H1 (cell line): ENCODE results near the gene PRKAB1. TPM values are rescaled to one million over a fixed set of nuclear protein-coding genes. Genes with fewer than 3 reads are reported as not detected.

ENCODE experiments used
- CTCF ChIA-PET: fragments of 300-600 bp; sonication (Branson Sonifier 250); formaldehyde crosslinking; loops from one replicate; lab custom pipeline; 2021; ENCODE audit not compliant: partially characterized antibody; lab: Charles Lee
- POLR2A ChIA-PET: fragments of 300-600 bp; sonication (Branson Sonifier 250); formaldehyde crosslinking; loops from one replicate; lab custom pipeline; 2021; ENCODE audit warnings: inconsistent platforms; ENCODE audit not compliant: partially characterized antibody; lab: Charles Lee
- DNase-seq, 2 experiments: peaks; one replicate each; pipeline versions ENCODE4 v3.0.0 to v3.0.0-alpha.2; 2010 to 2022; ENCODE audit warnings: low spot score in 2 of 2, low read depth in 1 of 2, mixed read lengths in 1 of 2
- FAIRE-seq: peaks from 2 replicates; lab custom pipeline; 2011; peaks lifted over from hg19 to GRCh38; lab: Jason Lieb, UNC
- H2AFZ ChIP-seq: 2 replicates; pipeline ENCODE4 v1.8.1; 2012; ENCODE audit warnings: low read length, inconsistent platforms
- H2AK5ac ChIP-seq: 2 replicates; pipeline ENCODE4 v1.6.1; 2013; ENCODE audit warnings: low read depth, low read length
- H2BK120ac ChIP-seq: replicated peaks from 2 replicates; pipeline ENCODE3; 2013; ENCODE audit warnings: low read depth, low read length, inconsistent platforms
- H2BK12ac ChIP-seq: 2 replicates; pipeline ENCODE4 v1.6.1; 2013; ENCODE audit warnings: low read depth, low read length
- H2BK15ac ChIP-seq: 2 replicates; pipeline ENCODE4 v1.6.1; 2013; ENCODE audit warnings: low read length
- H2BK20ac ChIP-seq: 2 replicates; pipeline ENCODE4 v1.6.1; 2013; ENCODE audit warnings: low read length
- H2BK5ac ChIP-seq: 2 replicates; pipeline ENCODE4 v1.6.1; 2013; ENCODE audit warnings: low read depth, low read length
- H3K14ac ChIP-seq: 2 replicates; pipeline ENCODE4 v1.6.1; 2013; ENCODE audit warnings: inconsistent platforms; ENCODE audit not compliant: insufficient read length
- H3K18ac ChIP-seq: 2 replicates; pipeline ENCODE4 v1.6.1; 2013; ENCODE audit warnings: low read length; ENCODE audit errors: extremely low read depth
- H3K23ac ChIP-seq: 2 replicates; pipeline ENCODE4 v1.6.1; 2013; ENCODE audit warnings: inconsistent platforms; ENCODE audit not compliant: insufficient read length
- H3K23me2 ChIP-seq: 2 replicates; pipeline ENCODE4 v1.6.1; 2013; ENCODE audit warnings: low read depth, low read length
- H3K27ac ChIP-seq: 2 replicates; pipeline ENCODE4 v1.6.1; 2011; ENCODE audit warnings: low read depth, low read length, inconsistent platforms
- H3K27me3 ChIP-seq, 4 experiments: replicated peaks in 1 of 4; 1 replicate in 1 of 4; 2 replicates in 3 of 4; pipeline versions ENCODE4 v1.6.1 to v1.8.1; 2011 to 2013; ENCODE audit warnings: low read length in 3 of 4, mild to moderate bottlenecking in 3 of 4, inconsistent platforms in 2 of 4, mixed read lengths in 2 of 4, moderate library complexity in 1 of 4; ENCODE audit not compliant: control insufficient read depth in 3 of 4, insufficient read depth in 3 of 4; ENCODE audit errors: extremely low read depth in 1 of 4
- H3K36me3 ChIP-seq, 4 experiments: 2 replicates each; pipeline versions ENCODE4 v1.6.1 to v1.8.1; 2011 to 2013; ENCODE audit warnings: mild to moderate bottlenecking in 4 of 4, low read length in 3 of 4, moderate library complexity in 2 of 4, control low read depth in 1 of 4, inconsistent platforms in 1 of 4; ENCODE audit not compliant: insufficient read depth in 4 of 4, control insufficient read depth in 2 of 4
- H3K4ac ChIP-seq: replicated peaks from 2 replicates; pipeline ENCODE3; 2013; ENCODE audit warnings: low read length, low read depth, mixed read lengths, inconsistent platforms; ENCODE audit not compliant: insufficient read length
- H3K4me1 ChIP-seq, 4 experiments: replicated peaks in 1 of 4; 1 replicate in 1 of 4; 2 replicates in 3 of 4; pipeline versions ENCODE4 v1.6.1 to v1.8.1; 2011 to 2013; ENCODE audit warnings: low read length in 3 of 4, inconsistent platforms in 2 of 4, mixed read lengths in 1 of 4; ENCODE audit not compliant: insufficient read depth in 4 of 4, control insufficient read depth in 3 of 4
- H3K4me2 ChIP-seq, 2 experiments: 2 replicates each; pipeline versions ENCODE4 v1.6.1 to v1.8.1; 2011 to 2013; ENCODE audit warnings: low read depth in 2 of 2, low read length in 2 of 2, control low read depth in 1 of 2, inconsistent platforms in 1 of 2, mild to moderate bottlenecking in 1 of 2; ENCODE audit not compliant: insufficient read depth in 1 of 2
- H3K4me3 ChIP-seq, 4 experiments: fragments of 200-600, 300-600 bp in 1 of 4; sonication (generic), shearing (Covaris generic), sonication (Bioruptor Twin) in 1 of 4; 2 replicates each; pipeline versions ENCODE4 v1.5.1 to v1.8.1; 2011 to 2016; ENCODE audit warnings: low read length in 4 of 4, low read depth in 3 of 4, control low read depth in 2 of 4, inconsistent platforms in 2 of 4, mild to moderate bottlenecking in 2 of 4, mixed read lengths in 1 of 4, moderate library complexity in 1 of 4; ENCODE audit not compliant: insufficient read depth in 2 of 4; ENCODE audit errors: extremely low read depth in 1 of 4
- H3K56ac ChIP-seq: replicated peaks from 2 replicates; pipeline ENCODE3; 2013; ENCODE audit warnings: low read depth, mild to moderate bottlenecking, mixed read lengths, low read length, inconsistent platforms; ENCODE audit not compliant: insufficient read length
- H3K79me1 ChIP-seq: 2 replicates; pipeline ENCODE4 v1.6.1; 2013; ENCODE audit warnings: low read depth, low read length, control low read depth
- H3K79me2 ChIP-seq, 2 experiments: 2 replicates each; pipeline versions ENCODE4 v1.6.1 to v1.8.1; 2012 to 2013; ENCODE audit warnings: low read length in 2 of 2, mild to moderate bottlenecking in 2 of 2, inconsistent platforms in 1 of 2; ENCODE audit not compliant: insufficient read depth in 2 of 2, control insufficient read depth in 1 of 2
- H3K9ac ChIP-seq, 4 experiments: replicated peaks in 1 of 4; 1 replicate in 1 of 4; 2 replicates in 3 of 4; pipeline versions ENCODE4 v1.6.1 to v1.8.1; 2011 to 2013; ENCODE audit warnings: low read depth in 3 of 4, low read length in 3 of 4, control low read depth in 2 of 4, mild to moderate bottlenecking in 2 of 4, moderate library complexity in 2 of 4, inconsistent platforms in 1 of 4; ENCODE audit errors: extremely low read depth in 1 of 4
- H3K9me3 ChIP-seq, 2 experiments: 2 replicates each; pipeline versions ENCODE4 v1.6.1 to v1.8.1; 2012 to 2013; ENCODE audit warnings: mild to moderate bottlenecking in 2 of 2, moderate library complexity in 2 of 2, control low read depth in 1 of 2, inconsistent platforms in 1 of 2, low read depth in 1 of 2, low read length in 1 of 2, mixed read lengths in 1 of 2; ENCODE audit not compliant: insufficient read depth in 2 of 2
- H4K20me1 ChIP-seq, 2 experiments: replicated peaks in 1 of 2; 2 replicates each; pipeline versions ENCODE3 to v1.8.1; 2011 to 2013; ENCODE audit warnings: inconsistent platforms in 2 of 2, low read length in 2 of 2, mild to moderate bottlenecking in 1 of 2; ENCODE audit not compliant: insufficient read depth in 2 of 2, control insufficient read depth in 1 of 2
- H4K5ac ChIP-seq: 2 replicates; pipeline ENCODE4 v1.6.1; 2013; ENCODE audit warnings: low read length, low read depth, mixed read lengths, inconsistent platforms; ENCODE audit not compliant: insufficient read length
- H4K8ac ChIP-seq: 2 replicates; pipeline ENCODE4 v1.8.0; 2013; ENCODE audit warnings: mild to moderate bottlenecking, moderate library complexity, low read length, inconsistent platforms; ENCODE audit not compliant: insufficient read depth; ENCODE audit errors: extremely low read depth
- H4K91ac ChIP-seq: replicated peaks from 2 replicates; pipeline ENCODE3; 2013; ENCODE audit warnings: low read length, mixed read lengths, inconsistent platforms; ENCODE audit not compliant: insufficient read length
- GTF2F1 ChIP-seq: IDR thresholded peaks from 2 replicates; pipeline ENCODE4 v1.6.1; 2012; ENCODE audit warnings: low read depth, low read length, improper control_type of control experiment, borderline replicate concordance
- RFX5 ChIP-seq: IDR thresholded peaks from 2 replicates; pipeline ENCODE4 v1.6.1; 2011; ENCODE audit warnings: low read depth, low read length, improper control_type of control experiment, borderline replicate concordance
- SP1 ChIP-seq: IDR thresholded peaks from 2 replicates; pipeline ENCODE4 v1.6.1; 2011; ENCODE audit warnings: low read depth, low read length
- WGBS, 2 experiments: shearing (Covaris generic) in 1 of 2; methylation state at CpG; one replicate each; pipeline versions ENCODE4 v1.1.6 to v1.1.7; 2013 to 2015; ENCODE audit warnings: low lambda C conversion rate in 2 of 2, mixed read lengths in 2 of 2, inconsistent platforms in 1 of 2, low coverage in 1 of 2, missing lambda C conversion rate in 1 of 2; ENCODE audit not compliant: insufficient replicate concordance in 2 of 2, insufficient coverage in 1 of 2, insufficient read length in 1 of 2; ENCODE audit errors: extremely low coverage in 1 of 2, missing lambda C conversion rate in 1 of 2; 5-methylcytosine and 5-hydroxymethylcytosine counted together
- polyA plus RNA-seq, 7 experiments: library from polyadenylated mRNA; depleted of rRNA in 3 of 7; stranded (reverse) in 5 of 7; unstranded in 2 of 7; fragments of >200 nt in 5 of 7; fragments of 200-250 nt in 2 of 7; gene quantifications; 1 replicate in 5 of 7; 2 replicates in 1 of 7; 4 replicates in 1 of 7; pipeline versions ENCODE4 v1.2.1 to v1.2.3, GENCODE V29; 2011 to 2013; ENCODE audit warnings: missing spikeins in 2 of 7, mixed read lengths in 2 of 7
- total RNA-seq: library from RNA; stranded (reverse); fragmentation: NEBNext Ultra II Directional; extraction: Animal tissue kit (Norgen Biotek cat#: 25700); gene quantifications from 2 replicates; pipeline ENCODE4 v1.2.1, GENCODE V29; 2021
- TF ChIP-seq, protein P1 (sequence below): IDR thresholded peaks from 2 replicates; pipeline ENCODE4 v1.6.1; 2012; ENCODE audit warnings: low read length, inconsistent platforms

The PRKAB1 gene
- total and polyA plus RNA-seq, 2 of the 8 experiments (the other 6 are each of a cell fraction or from before 2014, with no cell fraction given): 24.0 to 32.1 TPM

DNA sequence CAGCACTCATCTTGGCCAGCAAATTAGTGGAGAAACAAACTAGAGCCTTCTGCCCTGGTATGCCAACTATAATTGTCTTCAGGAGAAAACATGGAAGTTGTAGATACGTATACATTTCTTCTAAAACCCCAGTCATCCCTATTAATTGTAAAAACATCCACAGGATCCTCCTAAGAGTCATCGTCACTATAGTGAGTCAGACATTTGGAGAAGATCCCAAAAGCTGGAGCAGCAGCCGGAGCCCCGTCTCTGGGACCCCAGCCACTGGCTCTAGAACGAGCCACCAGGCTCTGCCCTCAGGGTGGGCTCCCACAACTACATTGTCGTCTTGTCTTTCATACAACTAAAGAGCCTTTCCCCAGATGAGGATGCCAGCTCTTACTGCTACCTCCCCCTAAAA, 15.5 kb downstream of the PRKAB1 start:
- Histone ChIP-seq H2BK15ac (no peak overlapping the region), H3K23me2 (no peaks in the 10 kb centered on the region), H3K4me2 (no peak overlapping the region), H3K18ac (no peak overlapping the region), H2AFZ (no peak overlapping the region), H4K91ac (no peak overlapping the region), H2AK5ac (no peak overlapping the region), H2BK120ac (no peak overlapping the region), H3K79me1 (no peaks in the 10 kb centered on the region; the same call in 1 of the 2 replicates), H3K56ac (no peak overlapping the region), H4K8ac (no peak overlapping the region), H2BK20ac (no peak overlapping the region), H3K36me3 (peaks cover 15 to 40% (median 32%) of the 10 kb centered on the region in 4 experiments), H3K9me3 (no peaks in the 10 kb centered on the region), H3K4ac (no peak overlapping the region), H3K27me3 (no peaks in the 10 kb centered on the region), H3K14ac (no peak overlapping the region), H4K5ac (no peak overlapping the region), H4K20me1 (peaks cover 2 to 5% of the 10 kb centered on the region in 2 experiments), H3K27ac (no peak overlapping the region), H3K79me2 (no peaks in the 10 kb centered on the region), H3K23ac (no peak overlapping the region), H3K4me3 (no peak overlapping the region), H3K9ac (no peak overlapping the region), H2BK12ac (no peak overlapping the region), H3K4me1 (peaks cover 0 to 2% (median 0%) of the 10 kb centered on the region in 4 experiments; a peak in 2 of 7 replicates), H2BK5ac (no peak overlapping the region)
- no peak for DNase-seq
- no peak for FAIRE-seq
- CTCF ChIA-PET: interaction anchor here (2.2 kb wide), 1 partner anchor 12 kb away, joined by 10 read pairs; no protein-coding TSS in a partner anchor
- TF ChIP-seq GTF2F1: no peak
- no peak for TF ChIP-seq SP1
- no peak for TF ChIP-seq RFX5
- TF ChIP-seq, protein P1, sequence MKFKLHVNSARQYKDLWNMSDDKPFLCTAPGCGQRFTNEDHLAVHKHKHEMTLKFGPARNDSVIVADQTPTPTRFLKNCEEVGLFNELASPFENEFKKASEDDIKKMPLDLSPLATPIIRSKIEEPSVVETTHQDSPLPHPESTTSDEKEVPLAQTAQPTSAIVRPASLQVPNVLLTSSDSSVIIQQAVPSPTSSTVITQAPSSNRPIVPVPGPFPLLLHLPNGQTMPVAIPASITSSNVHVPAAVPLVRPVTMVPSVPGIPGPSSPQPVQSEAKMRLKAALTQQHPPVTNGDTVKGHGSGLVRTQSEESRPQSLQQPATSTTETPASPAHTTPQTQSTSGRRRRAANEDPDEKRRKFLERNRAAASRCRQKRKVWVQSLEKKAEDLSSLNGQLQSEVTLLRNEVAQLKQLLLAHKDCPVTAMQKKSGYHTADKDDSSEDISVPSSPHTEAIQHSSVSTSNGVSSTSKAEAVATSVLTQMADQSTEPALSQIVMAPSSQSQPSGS: no peak
- POLR2A ChIA-PET: interaction anchor here (0.6 to 3.1 kb wide), 5 partner anchors 11 to 181 kb away, joined by 3 to 10 read pairs (median 3); no protein-coding TSS in a partner anchor
- 90% methylated on average over 6 of the region's 6 CpGs; no CpG with 5 or more reads in 1 of the 2 experiments for WGBS, 2 experiments
